GM12878 (cell line): ENCODE measurements around the gene COL5A1. TPM values are rescaled to one million over a fixed set of nuclear protein-coding genes. Genes with fewer than 3 reads are reported as not detected.

Experiments used
- ATAC-seq: fragments of 200-7000 bp; cut with Tn5 transposase; 3 replicates; pipeline ENCODE4 v1.9.1; 2020; ENCODE audit warnings: mild to moderate bottlenecking, moderate library complexity
- BruUV-seq: library from RNA; stranded (reverse); fragments of 400-500 nt; replicated peaks from 2 replicates; lab custom pipeline; 2021; lab: Mats Ljungman, UMichigan
- CTCF ChIA-PET: fragments of 300-600 bp; sonication (Branson Sonifier 250); formaldehyde crosslinking; extraction: SDS; loops from one replicate; lab custom pipeline; 2021; ENCODE audit warnings: inconsistent platforms; lab: Yijun Ruan, JAX
- POLR2A ChIA-PET: fragments of 350-600 bp; formaldehyde crosslinking; extraction: SDS; loops from one replicate; lab custom pipeline; 2021; ENCODE audit warnings: inconsistent platforms; lab: Charles Lee
- RAD21 ChIA-PET: fragments of 300-600 bp; sonication (Branson Sonifier 250); formaldehyde crosslinking; loops from one replicate; lab custom pipeline; 2023; ENCODE audit warnings: antibody characterized with exemption; ENCODE audit not compliant: unreplicated experiment; lab: Charles Lee
- SMC1A ChIA-PET: fragments of 300-600 bp; sonication (Branson Sonifier 250); formaldehyde crosslinking; loops from one replicate; lab custom pipeline; 2023; ENCODE audit not compliant: unreplicated experiment, uncharacterized antibody; lab: Charles Lee
- DNase-seq: peaks from one replicate; pipeline ENCODE4 v3.0.0-alpha.2; 2011; ENCODE audit warnings: low read depth, low spot score
- FAIRE-seq: peaks from 3 replicates; lab custom pipeline; 2011; peaks lifted over from hg19 to GRCh38; lab: Jason Lieb, UNC
- H2AFZ ChIP-seq: 2 replicates; pipeline ENCODE4 v1.6.0; 2011; ENCODE audit warnings: low read depth, low read length, control low read depth; ENCODE audit not compliant: control insufficient read depth
- H3K27ac ChIP-seq: 2 replicates; pipeline ENCODE4 v1.5.1; 2011; ENCODE audit warnings: control low read depth; ENCODE audit not compliant: control insufficient read depth, insufficient read depth
- H3K27me3 ChIP-seq, 2 experiments: replicated peaks in 1 of 2; 2 replicates each; pipeline versions ENCODE4 v1.6.0 to v1.6.1; 2011; ENCODE audit warnings: low read length in 1 of 2; ENCODE audit not compliant: control insufficient read depth in 2 of 2, insufficient read depth in 2 of 2
- H3K36me3 ChIP-seq, 2 experiments: 2 replicates each; pipeline ENCODE4 v1.5.1; 2011; ENCODE audit warnings: low read length in 1 of 2; ENCODE audit not compliant: control insufficient read depth in 2 of 2, insufficient read depth in 2 of 2
- H3K4me1 ChIP-seq: 2 replicates; pipeline ENCODE4 v1.6.1; 2011; ENCODE audit warnings: mild to moderate bottlenecking, low read length, moderate library complexity, mixed read lengths; ENCODE audit not compliant: control insufficient read depth, insufficient read depth
- H3K4me2 ChIP-seq: 2 replicates; pipeline ENCODE4 v1.6.0; 2011; ENCODE audit warnings: control low read depth; ENCODE audit not compliant: control insufficient read depth, insufficient read depth
- H3K4me3 ChIP-seq: fragments of 200-600 bp; sonication (generic); 2 replicates; pipeline ENCODE4 v1.5.1; 2016
- H3K79me2 ChIP-seq: 2 replicates; pipeline ENCODE4 v1.6.0; 2011; ENCODE audit warnings: low read length; ENCODE audit not compliant: control insufficient read depth, insufficient read depth
- H3K9ac ChIP-seq: 2 replicates; pipeline ENCODE4 v1.8.0; 2011; ENCODE audit warnings: low read length, control low read depth, mixed read lengths; ENCODE audit not compliant: control insufficient read depth, insufficient read depth
- H3K9me3 ChIP-seq: replicated peaks from 3 replicates; pipeline ENCODE4 v1.5.1; 2011; ENCODE audit warnings: mild to moderate bottlenecking, low read length; ENCODE audit not compliant: control insufficient read depth, insufficient read depth
- H4K20me1 ChIP-seq: 2 replicates; pipeline ENCODE4 v1.6.0; 2011; ENCODE audit not compliant: control insufficient read depth, insufficient read depth
- BCL11A ChIP-seq: IDR thresholded peaks from 2 replicates; pipeline ENCODE4 v1.6.1; 2011; ENCODE audit warnings: low read depth, low read length
- BHLHE40 ChIP-seq, 2 experiments: fragments of 450-650 bp in 1 of 2; IDR thresholded peaks; 2 replicates each; pipeline ENCODE4 v1.6.1; 2011 to 2017; ENCODE audit warnings: low read depth in 2 of 2, borderline replicate concordance in 1 of 2, improper control_type of control experiment in 1 of 2, low read length in 1 of 2, mild to moderate bottlenecking in 1 of 2
- CTCF ChIP-seq, 3 experiments: IDR thresholded peaks in 2 of 3; conservative IDR thresholded peaks in 1 of 3; 2 replicates each; pipeline ENCODE4 v1.5.1; 2011; ENCODE audit warnings: low read depth in 3 of 3, low read length in 3 of 3, mild to moderate bottlenecking in 3 of 3, control low read depth in 2 of 3, moderate library complexity in 2 of 3, inconsistent platforms in 1 of 3, mixed read lengths in 1 of 3; ENCODE audit not compliant: control insufficient read depth in 2 of 3, insufficient read depth in 1 of 3; ENCODE audit errors: extremely low read depth in 1 of 3
- E4F1 ChIP-seq: fragments of 450-650 bp; IDR thresholded peaks from 2 replicates; pipeline ENCODE4 v1.6.1; 2018; ENCODE audit warnings: borderline replicate concordance, mild to moderate bottlenecking; ENCODE audit not compliant: partially characterized antibody
- NFYB ChIP-seq: IDR thresholded peaks from 2 replicates; pipeline ENCODE4 v1.6.1; 2011; ENCODE audit warnings: low read depth, mild to moderate bottlenecking, low read length, improper control_type of control experiment, moderate library complexity; ENCODE audit not compliant: insufficient read depth
- POLR2A ChIP-seq: IDR thresholded peaks from 2 replicates; pipeline ENCODE4 v1.6.1; 2011; ENCODE audit warnings: low read depth, mild to moderate bottlenecking, low read length
- RAD21 ChIP-seq: IDR thresholded peaks from 2 replicates; pipeline ENCODE4 v1.6.1; 2011; ENCODE audit warnings: mild to moderate bottlenecking, low read depth, low read length, moderate library complexity; ENCODE audit not compliant: insufficient read depth
- SMARCA5 ChIP-seq: fragments of 450-650 bp; IDR thresholded peaks from 2 replicates; pipeline ENCODE4 v1.6.1; 2017; ENCODE audit warnings: mild to moderate bottlenecking
- SPI1 ChIP-seq: IDR thresholded peaks from 2 replicates; pipeline ENCODE4 v1.6.1; 2011; ENCODE audit warnings: low read depth, mild to moderate bottlenecking, low read length, moderate library complexity, borderline replicate concordance; ENCODE audit not compliant: insufficient read depth
- STAT3 ChIP-seq: IDR thresholded peaks from 2 replicates; pipeline ENCODE4 v1.6.1; 2011; ENCODE audit warnings: low read depth, low read length, improper control_type of control experiment
- ZNF274 ChIP-seq: IDR thresholded peaks from one replicate; pipeline ENCODE4 v1.8.0; 2011; ENCODE audit not compliant: insufficient read length, insufficient read depth
- WGBS: methylation state at CpG from one replicate; pipeline ENCODE4 v1.1.6; 2016; ENCODE audit warnings: low lambda C conversion rate; ENCODE audit not compliant: insufficient replicate concordance, insufficient coverage; ENCODE audit errors: missing lambda C conversion rate; 5-methylcytosine and 5-hydroxymethylcytosine counted together
- in situ Hi-C: fragments of 300-500 bp; cut with MboI; formaldehyde crosslinking; loops from 9 replicates; pipeline ENCODE4 v1.14.3; 2018; ENCODE audit warnings: mixed read lengths
- intact Hi-C: fragments of 100-400 bp; cut with micrococcal nuclease; formaldehyde crosslinking; loops from one replicate; pipeline ENCODE4 v1.14.2; 2022; ENCODE audit not compliant: unreplicated experiment
- polyA plus RNA-seq, 11 experiments: library from polyadenylated mRNA; depleted of rRNA in 4 of 11; unstranded in 6 of 11; stranded (reverse) in 5 of 11; fragments of >200 nt; fragmentation: Nextera tagmentation in 4 of 11; fragmentation: Illumina TruSeq in 1 of 11; extraction: Ambion mirVana in 4 of 11; extraction: Trizol in 1 of 11; gene quantifications; 1 replicate in 1 of 11; 2 replicates in 10 of 11; pipeline versions ENCODE4 v1.2.1 to v1.2.3, GENCODE V29; 2011 to 2016; ENCODE audit warnings: inconsistent platforms in 2 of 11, missing spikeins in 2 of 11, low read depth in 1 of 11
- total RNA-seq, 4 experiments: library from RNA; depleted of rRNA in 3 of 4; stranded (reverse); fragments of >200 nt in 3 of 4; fragmentation: Illumina TruSeq in 1 of 4; extraction: Trizol in 1 of 4; gene quantifications; 2 replicates each; pipeline versions ENCODE4 v1.2.1 to v1.2.3, GENCODE V29; 2013 to 2021

COL5A1 gene
- total and polyA plus RNA-seq, 10 of the 15 experiments (the other 5 are each of a cell fraction or from before 2014, with no cell fraction given): under 0.01 to 0.15 (median 0.13) TPM; not detected in 4

GRCh38 chr9:134765785-134766184 lies 124.2 kb downstream of the COL5A1 start (continued):
- no peak for TF ChIP-seq CTCF (IDR thresholded peaks at IDR 0.05 in 2 of 3, conservative IDR thresholded peaks at IDR 0.05 in 1 of 3; ENCODE audit: control insufficient read depth in 2 of 3, extremely low read depth in 1 of 3, insufficient read depth in 1 of 3, low read depth in 3 of 3, low read length in 3 of 3)
- no peak for TF ChIP-seq STAT3
- TF ChIP-seq BCL11A: no peak
- TF ChIP-seq RAD21: no peak
- TF ChIP-seq SMARCA5: no peak
- no peak for TF ChIP-seq ZNF274
- TF ChIP-seq SPI1: peak; percentile 77
- no peak for TF ChIP-seq NFYB

GRCh38 chr9:134766587-134766986 lies 125.0 kb downstream of the COL5A1 start:
- no peak for ATAC-seq
- no peaks in the 10 kb centered on the region for H3K36me3 ChIP-seq
- TF ChIP-seq BHLHE40 (IDR thresholded peaks at IDR 0.05; ENCODE audit: borderline replicate concordance in 1 of 2, low read depth in 2 of 2, low read length in 1 of 2) (peak; percentile 48 to 55; a peak in 3 of 4 replicates), POLR2A (peak; percentile 57; the same call in 1 of the 2 replicates), E4F1 (no peak)
- H3K4me1 ChIP-seq: peaks cover 16% of the 10 kb centered on the region
- no peaks in the 10 kb centered on the region; the same call in 2 of the 3 replicates for H3K9me3 ChIP-seq
- ChIA-PET SMC1A (no interaction called here), RAD21 (interaction anchor here (0.9 to 1.9 kb wide), 3 partner anchors 13 to 92 kb away, joined by 3 to 7 read pairs (median 3); no protein-coding TSS in a partner anchor), POLR2A (no interaction called here), CTCF (interaction anchor here (1.2 to 1.4 kb wide), 2 partner anchors 40 to 217 kb away, joined by 3 to 5 read pairs; no protein-coding TSS in a partner anchor)
- no peaks in the 10 kb centered on the region for H3K79me2 ChIP-seq
- no peak for FAIRE-seq
- H2AFZ ChIP-seq: peak overlapping the region; percentile 54
- H3K27me3 ChIP-seq: no peaks in the 10 kb centered on the region; a peak in 1 of 4 replicates
- no peak overlapping the region for H3K9ac ChIP-seq
- intact Hi-C loops (no loop called here), in situ Hi-C loops (no loop called here)
- WGBS: 18% methylated on average over 8 of the region's 8 CpGs
- H3K4me2 ChIP-seq: peak overlapping the region; percentile 24; the same call in 1 of the 2 replicates
- no peaks in the 10 kb centered on the region for H4K20me1 ChIP-seq
- no peak for DNase-seq
- no peak overlapping the region for H3K27ac ChIP-seq
- BruUV-seq: no TSS peak
- H3K4me3 ChIP-seq: no peak overlapping the region
